ENCODE data around the gene AHRR.
A peak's percentile ranks its signal among the peaks of the same experiment; 100 is the strongest.
"Not testable (repeated sequence)": the region's sequence is repeated elsewhere in the genome, so short reads cannot be mapped to it uniquely, and the experiment has no call there.

The AHRR gene

DNA sequence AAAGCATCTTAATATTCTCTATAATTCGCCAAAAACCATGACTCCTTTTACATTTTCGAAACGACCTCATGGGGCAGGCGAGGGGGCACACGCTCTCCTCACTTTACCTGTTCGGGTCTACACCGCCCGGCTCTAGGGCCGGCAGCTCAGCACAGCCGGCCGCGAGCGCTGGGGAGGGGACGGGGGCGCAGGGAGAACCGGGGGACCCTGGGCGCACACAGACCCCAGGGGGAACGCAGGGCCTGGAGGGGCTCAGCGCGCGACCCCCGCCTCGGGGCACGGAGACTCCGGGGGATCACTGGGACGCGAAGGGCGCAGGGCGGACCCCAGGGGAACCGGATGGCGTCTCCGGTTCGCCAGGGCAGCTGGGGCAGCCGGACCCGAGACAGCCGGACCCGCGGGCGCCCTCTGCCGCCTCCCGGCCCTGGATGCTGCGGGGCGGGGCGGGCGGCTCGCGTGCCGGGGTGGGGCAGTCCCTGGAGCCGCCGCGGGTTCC, at the start of gene AHRR:
AHRR (plus strand) TSS at position 485 of the 496 bp plus-strand sequence. CDS start 22,189 bp downstream, outside the sequence.
- DNase-seq = peak; percentile 67 to 68

- not testable (repeated sequence) for DNase-seq
Observed at GRCh38 chr5:271828-272167, 49.7 kb upstream of the AHRR start.

DNA sequence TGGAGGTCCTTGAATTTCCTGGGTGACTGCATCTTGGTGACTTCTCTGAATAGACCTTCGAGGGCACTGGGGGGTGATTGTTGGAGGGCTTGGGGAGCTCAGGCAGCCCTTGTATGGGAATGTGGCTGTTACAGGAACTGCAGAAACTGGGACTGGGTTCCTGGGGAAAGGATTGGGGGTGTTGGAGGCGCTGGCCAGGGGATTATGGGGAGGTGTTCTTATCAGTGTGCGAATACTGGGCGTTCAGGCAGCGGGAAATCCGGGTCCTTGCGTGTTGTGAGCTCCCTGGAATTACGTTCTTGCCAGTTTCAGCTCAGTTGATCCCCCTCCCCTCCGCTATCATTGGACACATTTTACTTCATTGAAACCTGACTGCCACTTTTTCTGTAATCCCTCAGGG, 48.4 kb upstream of the AHRR start:
- not testable (repeated sequence) for DNase-seq

- DNase-seq = not testable (repeated sequence)
Observed at GRCh38 chr5:273491-273890, 48.0 kb upstream of the AHRR start.

DNA sequence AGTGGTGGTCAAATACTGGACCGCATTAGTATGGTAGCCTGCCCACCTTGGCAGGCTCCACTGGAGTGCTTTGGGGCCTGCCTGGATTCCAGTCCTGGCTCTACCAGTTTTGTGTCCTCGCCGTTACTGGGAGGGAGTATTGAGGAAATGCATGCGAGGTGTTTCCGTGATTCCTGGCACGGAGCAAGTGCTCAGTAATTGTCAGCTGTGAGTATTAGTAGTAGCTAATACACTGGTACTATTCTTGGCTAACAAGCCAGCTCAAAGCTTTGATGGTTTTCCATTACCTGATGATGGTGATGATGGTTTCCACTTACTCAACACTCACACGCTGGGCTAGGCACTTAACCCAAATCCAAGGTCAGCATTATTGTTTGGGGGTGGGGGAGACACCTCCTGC, 47.2 kb upstream of the AHRR start:
- DNase-seq = not testable (repeated sequence)

DNA sequence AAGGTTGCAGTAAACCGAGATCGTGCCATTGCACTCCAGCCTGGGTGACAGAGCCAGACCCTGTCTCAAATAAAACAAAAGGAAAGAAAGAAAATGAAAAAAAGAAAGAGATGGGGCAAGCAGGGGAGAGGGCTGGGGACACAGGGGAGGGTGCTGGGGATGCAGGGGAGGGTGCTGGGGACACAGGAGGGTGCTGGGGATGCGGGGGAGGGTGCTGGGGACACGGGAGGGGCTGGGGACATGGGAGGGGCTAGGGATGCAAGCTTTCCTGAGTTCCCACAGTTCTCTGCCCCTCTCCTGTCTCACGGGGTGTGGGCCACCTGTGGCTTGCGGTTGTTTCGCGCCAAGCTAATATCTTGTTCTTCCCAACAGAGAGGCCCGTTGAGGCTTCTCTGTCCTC, 42.9 kb upstream of the AHRR start:
- no peak for DNase-seq

DNA sequence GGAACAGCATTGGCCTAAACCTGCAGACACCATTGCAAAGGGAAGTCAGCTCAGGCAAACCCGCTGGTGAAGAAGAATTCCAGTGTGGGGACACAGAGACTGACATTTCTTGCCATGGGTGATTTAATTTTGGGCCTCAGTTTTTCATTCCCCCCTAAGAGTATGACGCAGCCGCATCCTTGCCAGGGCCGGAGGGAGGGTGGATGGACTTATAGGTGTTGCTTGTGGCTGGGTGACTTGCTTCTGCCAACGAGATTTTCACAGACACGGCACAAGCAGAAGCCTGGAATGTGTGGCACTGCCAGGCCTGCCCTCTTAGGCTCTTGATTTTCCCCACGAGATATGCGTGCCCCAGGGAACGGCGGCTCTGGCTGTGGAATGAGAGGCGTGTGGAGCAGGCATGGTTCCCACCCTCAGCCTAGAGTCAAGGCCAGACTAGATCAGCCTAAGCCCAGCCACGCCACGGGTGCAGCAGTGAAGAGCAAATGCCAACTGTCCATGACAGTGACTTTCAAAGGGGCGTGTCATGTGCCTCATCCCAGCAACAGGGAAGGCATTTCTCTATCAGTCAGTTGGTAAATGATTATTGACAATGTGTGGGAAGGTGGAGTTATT, 42.4 kb upstream of the AHRR start:
- not testable (repeated sequence) for DNase-seq

GRCh38 chr5:285991-286557, 35.4 kb upstream of the AHRR start:
- DNase-seq = no peak

- not testable (repeated sequence) for DNase-seq
Observed at GRCh38 chr5:290200-290599, 31.3 kb upstream of the AHRR start.

- not testable (repeated sequence) for DNase-seq
Observed at GRCh38 chr5:291345-291744, 30.2 kb upstream of the AHRR start.

DNA sequence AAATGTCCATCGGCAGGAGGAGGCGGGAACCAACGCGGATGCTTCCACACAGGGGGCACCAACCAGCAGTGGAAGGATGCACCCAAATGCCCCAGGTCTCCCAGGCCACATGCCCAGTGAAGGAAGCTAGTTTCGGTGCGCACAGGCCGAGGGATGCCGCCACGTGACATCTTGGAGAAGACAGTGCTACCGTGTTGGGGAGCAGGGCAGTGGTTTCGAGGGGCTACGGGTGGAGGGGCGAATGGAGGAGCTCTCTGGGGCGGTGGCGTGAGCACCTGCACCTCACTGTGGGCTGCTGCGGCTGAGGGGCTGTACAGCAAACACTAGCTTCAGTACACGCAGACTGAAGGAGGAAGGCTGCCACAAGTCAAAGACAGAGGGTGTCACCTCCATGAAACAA, 26.7 kb upstream of the AHRR start:
- not testable (repeated sequence) for DNase-seq

DNA sequence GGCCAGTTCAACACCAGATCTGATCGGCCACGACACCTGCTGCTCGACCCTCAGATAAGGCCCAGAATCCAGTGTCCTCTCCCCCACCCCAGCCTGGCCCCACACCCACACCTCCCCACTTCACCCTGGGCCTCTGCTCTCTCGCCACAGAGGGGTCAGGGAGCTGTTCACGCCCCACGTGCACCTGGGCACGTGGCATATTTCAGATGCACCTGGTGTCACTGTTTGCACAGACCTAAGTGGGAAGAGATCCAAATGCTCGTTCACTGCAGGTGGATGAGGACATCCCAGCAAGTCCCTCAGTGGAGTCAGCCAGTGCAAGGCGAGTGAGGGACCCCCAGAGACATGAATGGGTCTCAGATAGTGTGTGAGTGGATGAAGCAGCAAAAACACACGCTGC, 25.3 kb upstream of the AHRR start:
- not testable (repeated sequence) for DNase-seq

DNA sequence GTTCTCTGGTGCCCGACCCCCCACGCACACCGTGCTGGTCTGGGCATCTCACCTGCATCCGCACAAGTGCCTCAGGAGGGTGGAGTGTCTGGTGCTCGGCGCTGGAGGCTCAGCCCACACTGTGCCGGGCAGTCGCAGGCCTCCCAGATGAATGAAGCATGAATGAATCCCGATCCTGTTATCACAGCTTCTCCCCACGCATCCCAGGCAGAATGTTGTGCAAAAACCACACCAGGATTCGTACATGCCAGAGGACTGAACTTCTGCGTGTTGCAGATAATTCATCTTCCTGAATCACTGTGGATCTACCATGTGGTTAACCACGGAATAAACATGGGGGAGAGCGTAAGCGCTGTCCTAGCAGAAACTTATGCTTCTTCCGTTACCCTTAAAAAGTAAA, 24.6 kb upstream of the AHRR start:
- DNase-seq = not testable (repeated sequence)

DNA sequence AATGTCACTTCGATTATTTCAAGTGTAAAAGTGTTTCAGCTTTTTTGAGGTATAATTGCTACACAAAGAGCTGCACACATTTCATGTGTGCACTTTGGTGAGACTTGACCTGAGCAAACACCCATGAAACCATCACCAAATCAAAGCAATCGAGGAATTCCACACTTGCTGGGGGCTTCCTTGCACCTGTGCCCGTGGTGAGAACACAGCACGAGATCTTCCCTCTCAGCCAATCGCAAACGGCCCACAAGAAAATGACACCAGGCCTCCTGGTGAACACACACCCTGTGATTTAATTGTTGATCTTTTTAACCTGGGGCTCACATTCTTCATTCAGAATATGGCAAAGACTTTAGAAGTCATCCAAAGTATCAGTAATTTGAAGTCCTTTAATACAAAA, 24.1 kb upstream of the AHRR start:
- not testable (repeated sequence) for DNase-seq

DNA sequence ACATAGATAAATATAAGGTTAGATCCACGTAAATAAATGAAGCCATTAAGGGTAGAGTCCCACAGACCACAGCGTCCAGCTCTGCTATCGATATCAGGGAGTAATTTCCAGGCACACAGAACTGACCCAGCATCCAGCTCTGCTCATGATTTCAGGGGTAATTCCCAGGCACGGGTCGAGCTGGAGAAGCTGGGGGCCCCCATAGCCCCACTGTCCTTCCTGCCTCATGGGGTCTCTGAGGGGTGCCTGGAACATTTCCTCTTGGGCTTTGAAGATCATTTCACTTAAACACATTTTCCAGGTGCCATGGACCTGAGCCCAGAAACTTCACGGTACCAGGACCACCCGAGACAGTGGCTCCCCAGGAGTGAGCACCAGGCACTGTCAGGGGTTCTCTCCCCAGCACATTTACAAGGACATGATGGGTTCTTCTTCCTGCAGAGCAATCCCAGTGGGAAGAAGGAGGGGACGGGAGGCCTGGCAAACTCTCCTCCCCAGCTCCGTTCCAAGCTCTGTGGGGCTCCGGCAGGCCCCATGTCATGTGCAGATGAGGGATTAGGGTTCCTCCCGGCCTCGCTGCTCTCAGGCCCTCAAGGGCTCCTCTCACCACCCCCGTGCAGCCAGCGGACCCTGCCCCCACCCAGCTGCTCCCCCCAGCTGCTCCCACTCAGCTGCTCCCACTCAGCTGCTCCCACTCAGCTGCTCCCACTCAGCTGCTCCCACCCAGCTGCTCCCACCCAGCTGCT, 23.4 kb upstream of the AHRR start:
- not testable (repeated sequence) for DNase-seq

GRCh38 chr5:298737-299125, 22.8 kb upstream of the AHRR start:
- no peak for DNase-seq

DNA sequence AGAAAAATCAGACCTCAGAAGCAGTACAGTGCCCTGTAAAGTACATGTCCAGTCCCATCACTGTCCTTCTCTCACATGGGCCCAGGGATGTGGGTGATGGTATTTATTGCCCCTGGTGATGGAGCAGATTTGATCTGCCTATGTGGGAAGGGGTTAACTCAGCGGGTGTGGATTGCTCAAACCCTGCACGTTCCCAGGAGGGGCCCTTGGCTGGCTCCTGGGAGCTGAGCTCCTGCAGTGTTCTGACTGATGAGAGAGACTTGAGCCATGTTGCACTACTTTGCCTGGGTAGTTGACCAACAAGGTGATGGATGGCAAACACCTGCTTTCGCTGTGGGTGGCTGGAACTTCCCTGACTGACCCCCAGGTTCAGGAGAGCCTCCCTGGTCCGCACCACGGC, 21.6 kb upstream of the AHRR start:
- not testable (repeated sequence) for DNase-seq

DNA sequence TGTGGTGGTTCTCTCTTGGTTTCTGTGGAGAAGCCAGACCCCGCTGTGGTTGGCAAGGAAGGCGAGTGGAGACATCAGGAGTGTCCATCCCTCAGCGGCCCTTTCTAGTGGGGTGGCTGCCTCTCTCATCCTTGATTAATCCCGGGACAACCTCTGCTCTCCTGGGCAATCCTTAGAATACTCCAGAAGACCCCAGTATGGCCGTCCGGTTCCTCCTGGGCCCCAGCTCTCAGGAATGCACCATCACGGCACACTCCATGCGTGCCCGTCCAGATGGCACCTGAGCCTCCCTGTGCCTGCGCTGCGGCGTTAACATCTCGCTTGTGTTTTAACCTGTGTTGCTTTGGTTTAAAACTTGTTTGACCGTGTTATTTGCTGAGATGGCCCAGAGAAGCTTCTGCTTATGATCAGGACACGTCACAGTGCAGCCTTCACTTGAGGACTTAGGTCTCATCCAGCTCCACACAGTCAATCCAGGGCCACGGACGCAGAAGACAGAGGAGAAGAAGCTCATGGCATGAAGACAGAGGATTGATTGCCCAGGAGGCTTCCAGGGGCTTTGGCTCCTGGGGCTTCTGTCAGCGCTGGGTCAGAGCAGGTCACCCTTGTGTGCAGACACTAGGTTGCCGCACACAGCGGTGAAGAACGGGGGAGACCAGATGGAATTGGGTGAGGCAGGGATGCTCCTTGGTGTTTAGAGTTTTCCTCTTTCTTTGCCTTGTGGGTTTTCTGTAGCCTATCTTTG, 20.7 kb upstream of the AHRR start:
- not testable (repeated sequence) for DNase-seq

DNA sequence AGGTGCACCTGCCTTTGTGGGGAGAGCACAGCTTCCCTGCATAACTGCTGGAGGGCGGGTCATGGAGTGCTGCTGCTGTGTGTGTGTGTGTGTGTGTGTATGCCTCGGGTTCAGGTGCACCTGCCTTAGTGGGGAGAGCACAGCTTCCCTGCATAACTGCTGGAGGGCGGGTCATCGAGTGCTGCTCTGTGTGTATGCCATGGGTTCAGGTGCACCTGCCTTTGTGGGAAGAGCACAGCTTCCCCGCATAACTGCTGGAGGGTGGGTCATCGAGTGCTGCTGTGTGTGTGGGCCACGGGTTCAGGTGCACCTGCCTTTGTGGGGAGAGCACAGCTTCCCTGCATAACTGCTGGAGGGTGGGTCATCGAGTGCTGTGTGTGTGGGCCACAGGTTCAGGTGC, 19.1 kb upstream of the AHRR start:
- not testable (repeated sequence) for DNase-seq

GRCh38 chr5:302966-303365, 18.5 kb upstream of the AHRR start:
- DNase-seq = no peak

- not testable (repeated sequence) for DNase-seq
Observed at GRCh38 chr5:303741-304140, 17.8 kb upstream of the AHRR start.

GRCh38 chr5:305050-305449, 16.5 kb upstream of the AHRR start:
- DNase-seq = no peak

DNA sequence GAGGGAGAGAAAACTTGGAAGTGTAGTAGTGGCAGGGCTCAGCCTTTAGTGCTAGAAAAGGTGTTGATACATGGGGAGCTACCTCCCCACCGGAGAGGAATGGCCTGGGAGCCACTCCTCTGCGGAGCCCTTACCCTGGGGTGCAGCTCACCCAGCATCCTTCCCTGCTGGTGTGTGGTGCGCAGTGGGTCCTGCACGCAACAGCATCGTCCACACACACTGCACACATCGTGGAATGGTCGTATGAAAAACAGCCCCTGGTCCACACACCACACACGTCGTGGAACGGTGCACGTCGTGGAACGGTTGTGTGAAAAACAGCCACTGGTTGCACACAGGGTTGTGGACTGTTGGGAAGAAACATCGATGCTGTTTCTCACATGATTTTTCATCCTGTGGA, 16.1 kb upstream of the AHRR start:
- no peak for DNase-seq
